ENCODE measurements around the gene CAPN12. TPM values are rescaled to one million over a fixed set of nuclear protein-coding genes. Genes with fewer than 3 reads are reported as not detected.
"Not testable (repeated sequence)": the region's sequence is repeated elsewhere in the genome, so short reads cannot be mapped to it uniquely, and the experiment has no call there.

CAPN12 gene, protein sequence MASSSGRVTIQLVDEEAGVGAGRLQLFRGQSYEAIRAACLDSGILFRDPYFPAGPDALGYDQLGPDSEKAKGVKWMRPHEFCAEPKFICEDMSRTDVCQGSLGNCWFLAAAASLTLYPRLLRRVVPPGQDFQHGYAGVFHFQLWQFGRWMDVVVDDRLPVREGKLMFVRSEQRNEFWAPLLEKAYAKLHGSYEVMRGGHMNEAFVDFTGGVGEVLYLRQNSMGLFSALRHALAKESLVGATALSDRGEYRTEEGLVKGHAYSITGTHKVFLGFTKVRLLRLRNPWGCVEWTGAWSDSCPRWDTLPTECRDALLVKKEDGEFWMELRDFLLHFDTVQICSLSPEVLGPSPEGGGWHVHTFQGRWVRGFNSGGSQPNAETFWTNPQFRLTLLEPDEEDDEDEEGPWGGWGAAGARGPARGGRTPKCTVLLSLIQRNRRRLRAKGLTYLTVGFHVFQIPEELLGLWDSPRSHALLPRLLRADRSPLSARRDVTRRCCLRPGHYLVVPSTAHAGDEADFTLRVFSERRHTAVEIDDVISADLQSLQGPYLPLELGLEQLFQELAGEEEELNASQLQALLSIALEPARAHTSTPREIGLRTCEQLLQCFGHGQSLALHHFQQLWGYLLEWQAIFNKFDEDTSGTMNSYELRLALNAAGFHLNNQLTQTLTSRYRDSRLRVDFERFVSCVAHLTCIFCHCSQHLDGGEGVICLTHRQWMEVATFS
- total RNA-seq, result 0.13 TPM in 1 of 2 replicates, not detected in the other

DNA sequence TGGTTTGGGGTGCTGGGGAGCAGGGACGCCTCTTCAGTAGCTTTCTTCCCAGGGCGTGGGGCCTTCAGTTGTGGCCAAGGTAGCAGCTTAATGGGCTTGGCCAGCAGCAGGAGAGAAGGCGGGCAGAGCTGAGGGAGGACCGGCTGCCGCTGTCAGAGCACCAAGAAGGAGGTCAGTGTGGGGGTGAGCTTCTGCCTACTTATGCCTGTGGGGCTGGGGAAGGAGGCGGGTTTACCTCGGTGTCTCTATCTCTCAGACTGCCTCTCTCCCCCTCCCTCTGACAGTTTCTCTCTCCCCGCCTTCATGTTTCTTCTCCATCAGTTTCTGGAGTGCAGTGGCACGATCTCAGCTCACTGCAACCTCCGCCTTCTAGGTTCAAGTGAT is at the start of gene CAPN12:
Gene CAPN12 (minus strand): TSS at position 177 of the 384 bp plus-strand sequence. CDS start 309 bp downstream, outside the sequence.
- no peak for DNase-seq (ENCODE audit: low read depth in 2 of 2)

DNA sequence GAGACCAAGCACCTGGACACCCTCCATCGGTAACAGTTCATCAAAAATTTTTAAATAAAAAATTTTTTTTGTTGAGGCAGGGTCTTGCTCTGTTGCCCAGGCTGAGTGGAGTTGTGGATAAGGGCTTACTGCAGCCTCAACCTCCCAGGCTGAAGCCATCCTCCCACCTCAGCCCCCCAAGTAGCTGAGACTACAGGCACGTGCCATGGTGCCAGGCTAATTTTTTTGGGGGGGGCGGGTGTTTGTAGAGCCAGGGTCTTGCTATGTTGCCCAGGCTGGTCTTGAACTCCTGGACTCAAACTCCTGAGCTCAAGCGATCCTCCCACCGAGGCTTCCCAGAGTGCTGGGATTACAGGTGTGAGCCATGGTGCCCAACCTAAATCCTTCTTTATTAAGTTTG is 49.4 kb upstream of the CAPN12 start:
- DNase-seq (ENCODE audit: low read depth in 2 of 2), result no peak

DNA sequence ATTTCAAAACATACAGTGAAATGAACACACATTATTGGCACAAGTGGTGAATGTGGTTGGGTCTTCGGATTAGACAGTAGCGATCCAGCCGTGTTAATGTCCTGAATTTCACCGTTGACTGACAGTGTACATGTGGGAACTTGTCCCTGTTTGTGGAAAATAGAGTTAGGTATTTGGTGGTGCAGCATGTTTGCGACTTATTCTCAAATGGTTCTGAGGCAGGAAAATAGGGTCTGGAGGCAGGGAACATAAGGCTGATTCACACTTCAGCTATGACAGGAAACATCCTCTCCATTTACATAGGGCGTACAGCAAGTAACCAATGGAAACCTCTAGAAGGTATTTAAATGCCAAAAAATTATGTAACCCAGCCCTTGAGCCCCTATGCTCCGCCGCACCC is 48.9 kb upstream of the CAPN12 start:
- peak in 1 of 2 donors; percentile 61 for DNase-seq (ENCODE audit: low read depth in 2 of 2)

DNA sequence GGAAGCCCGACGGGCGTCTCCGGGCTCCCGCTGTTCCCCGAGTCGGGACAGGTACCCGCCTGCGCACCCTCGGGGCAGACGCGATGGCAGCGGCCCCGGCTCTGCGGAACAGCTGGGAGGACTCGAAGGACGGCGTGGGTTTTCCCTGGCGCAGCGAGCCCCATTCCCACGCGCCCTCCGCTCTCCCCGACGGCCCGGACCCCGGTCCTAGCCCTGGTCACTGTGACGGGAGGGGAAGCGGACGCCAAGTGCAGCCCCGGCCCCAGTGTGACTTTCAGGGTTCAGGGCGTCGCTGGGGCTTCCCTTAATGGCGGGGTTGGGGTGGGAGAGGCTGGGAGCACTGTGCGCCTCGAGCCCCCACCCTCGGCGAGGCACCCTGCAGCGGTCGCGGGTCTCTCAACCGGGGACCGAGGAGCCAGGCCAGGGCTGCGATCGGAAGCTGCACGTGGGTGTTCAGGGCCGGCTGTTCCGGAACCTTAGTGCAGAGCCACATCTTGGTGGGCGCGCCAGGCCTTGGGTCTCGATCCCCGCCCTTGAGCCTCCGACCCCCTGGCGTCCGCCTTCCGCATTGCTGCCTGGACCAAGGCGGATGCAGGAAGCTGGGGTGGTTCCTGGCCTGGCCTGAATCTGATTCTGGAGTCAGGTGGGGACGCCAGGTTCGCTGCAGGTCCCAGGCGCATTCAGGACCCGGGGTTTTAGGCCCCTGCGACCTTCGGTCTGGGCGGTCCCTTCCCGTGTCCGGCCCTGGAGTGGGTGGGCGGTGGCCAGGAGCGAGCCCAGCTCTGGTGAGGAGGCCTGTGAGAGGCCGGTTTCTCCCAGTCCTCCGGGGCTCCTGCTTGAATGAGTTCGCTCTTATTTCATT is 48.2 kb upstream of the CAPN12 start:
- peak in 1 of 2 donors; percentile 51 for DNase-seq (ENCODE audit: low read depth in 2 of 2)

DNA sequence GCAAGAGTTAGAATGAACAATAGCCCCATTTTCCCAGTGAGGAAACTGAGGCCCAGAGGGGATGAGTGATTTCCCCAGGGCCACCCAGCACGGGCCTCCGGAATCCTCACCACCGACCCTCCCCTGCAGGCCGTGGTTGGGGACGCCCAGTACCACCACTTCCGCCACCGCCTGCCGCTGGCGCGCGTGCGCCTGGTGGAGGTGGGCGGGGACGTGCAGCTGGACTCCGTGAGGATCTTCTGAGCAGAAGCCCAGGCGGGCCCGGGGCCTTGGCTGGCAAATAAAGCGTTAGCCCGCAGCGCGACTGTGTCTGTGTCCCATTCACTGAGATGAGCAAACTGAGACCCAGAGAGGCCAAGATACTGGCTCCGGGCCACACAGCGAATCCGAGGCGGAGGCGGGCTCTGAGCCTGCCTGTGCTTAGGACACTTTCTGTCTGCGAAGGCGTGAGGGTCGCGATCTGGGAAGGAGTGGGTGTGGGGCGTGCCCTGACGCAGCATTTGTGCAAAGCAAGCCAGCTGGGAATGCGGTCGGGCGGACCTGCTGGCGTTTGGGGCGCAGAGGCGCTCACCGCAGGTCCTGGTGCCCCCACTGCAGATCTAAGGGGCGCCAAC is 47.3 kb upstream of the CAPN12 start:
- DNase-seq (ENCODE audit: low read depth in 2 of 2), result not testable (repeated sequence)

DNA sequence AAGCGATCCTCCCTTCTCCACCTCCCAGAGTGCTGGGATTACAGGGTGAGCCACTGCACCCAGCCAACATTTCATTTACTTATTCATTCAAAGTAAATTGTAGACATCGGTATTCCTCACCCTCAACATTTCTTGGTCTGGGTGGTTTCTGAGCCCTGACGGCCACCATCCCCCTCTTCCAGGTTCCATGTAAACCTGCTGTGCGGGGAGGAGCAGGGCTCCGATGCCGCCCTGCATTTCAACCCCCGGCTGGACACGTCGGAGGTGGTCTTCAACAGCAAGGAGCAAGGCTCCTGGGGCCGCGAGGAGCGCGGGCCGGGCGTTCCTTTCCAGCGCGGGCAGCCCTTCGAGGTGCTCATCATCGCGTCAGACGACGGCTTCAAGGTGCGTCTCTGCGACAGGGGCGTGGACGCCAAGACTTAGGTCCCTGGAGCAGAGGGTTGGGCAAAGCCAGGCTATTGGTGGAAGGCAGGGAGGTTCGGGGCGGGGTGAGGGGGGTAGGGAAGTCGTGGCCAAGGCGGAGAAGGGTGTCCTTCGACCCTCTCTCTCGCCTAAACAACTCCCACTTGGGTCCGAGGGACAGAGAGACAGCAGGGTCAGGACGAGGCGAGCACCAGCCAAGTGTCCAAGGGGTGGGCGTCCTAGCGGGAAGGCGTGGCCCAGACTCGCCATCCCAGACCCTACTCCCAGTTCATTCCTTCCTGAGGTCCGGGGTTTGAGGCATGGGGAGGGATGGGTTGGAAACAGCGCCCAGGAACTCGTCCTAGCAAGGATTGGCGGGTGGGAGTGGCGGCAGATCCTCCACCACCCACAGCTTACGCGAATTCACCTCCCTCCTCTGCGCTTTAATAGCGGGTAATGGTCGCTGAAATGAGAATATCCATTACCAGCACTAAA is 46.5 kb upstream of the CAPN12 start:
- not testable (repeated sequence) for DNase-seq (ENCODE audit: low read depth in 2 of 2)

DNA sequence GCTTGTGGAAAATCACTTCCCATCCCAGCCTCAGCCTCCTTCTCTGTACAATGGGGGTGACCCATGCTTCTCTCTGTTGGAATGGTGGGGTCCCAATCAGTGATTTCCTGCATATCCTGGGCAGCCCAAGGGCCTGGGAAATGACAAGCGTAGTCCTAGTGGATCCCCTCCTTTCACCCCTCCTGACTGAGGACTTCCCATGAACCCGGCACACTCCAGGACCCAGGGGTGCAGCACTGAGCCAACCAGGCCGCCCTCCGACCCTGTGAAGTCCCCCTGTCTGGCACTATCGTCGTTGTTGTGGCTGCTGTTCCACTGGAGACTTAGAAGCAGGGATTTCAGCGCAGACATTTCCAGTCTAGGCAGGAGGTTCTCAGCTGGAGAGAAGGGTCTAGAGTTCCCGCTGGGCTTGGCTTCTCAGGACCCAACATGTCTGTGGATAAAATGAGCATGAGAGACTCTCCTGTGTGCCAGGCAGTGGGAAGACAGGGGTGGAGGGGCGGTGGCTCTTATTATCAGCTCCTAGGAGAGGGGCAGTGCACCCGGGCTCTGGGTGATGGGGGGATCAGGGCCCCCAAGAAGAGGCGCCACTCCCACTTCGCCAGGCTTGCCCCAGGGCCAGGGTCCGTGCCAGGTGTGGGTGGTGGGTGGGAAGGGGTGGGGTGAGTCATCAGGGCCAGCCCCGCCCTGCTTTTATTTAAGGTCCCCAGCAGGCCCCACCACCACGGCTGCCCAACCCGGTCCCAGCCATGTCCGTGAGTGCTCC is 44.4 kb upstream of the CAPN12 start, which contains the start of gene LGALS7B:
Gene LGALS7B (plus strand): TSS at position 723 of the 766 bp plus-strand sequence. CDS start 27 bp downstream, at position 750.
- no peak for DNase-seq (ENCODE audit: low read depth in 2 of 2)

DNA sequence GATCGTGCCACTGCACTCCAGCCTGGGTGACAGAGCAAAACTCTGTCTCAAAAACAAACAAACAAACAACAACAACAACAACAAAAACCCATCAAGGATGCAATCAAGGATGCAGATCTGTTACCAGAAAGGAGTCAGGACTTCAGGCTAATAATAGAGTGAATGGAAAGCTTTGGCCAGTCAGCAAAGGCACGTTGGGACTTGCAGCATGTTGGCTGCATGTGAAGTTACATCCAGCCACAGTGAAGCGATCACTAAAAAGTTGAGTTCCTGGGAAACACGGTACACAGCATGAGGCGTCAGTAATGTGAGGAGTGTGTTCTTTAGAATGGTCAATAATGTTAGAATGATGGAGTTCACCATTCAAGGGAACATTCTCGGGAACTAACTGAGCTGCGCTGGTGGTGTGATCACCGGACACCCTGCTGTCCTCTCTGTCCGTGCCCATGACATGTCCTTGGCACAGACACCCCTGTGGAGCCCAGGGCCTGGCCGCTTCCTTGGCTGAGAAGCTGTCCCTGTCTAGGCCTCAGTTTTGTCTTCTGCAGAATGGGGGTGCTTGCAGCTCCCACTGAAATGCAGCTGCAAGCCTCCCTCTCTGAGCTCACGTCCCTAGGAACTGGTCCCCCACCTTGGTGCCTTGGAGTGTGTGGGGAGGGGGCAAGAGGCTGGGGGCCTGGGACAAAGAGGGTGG is 42.4 kb upstream of the CAPN12 start:
- no peak for DNase-seq (ENCODE audit: low read depth in 2 of 2)

DNA sequence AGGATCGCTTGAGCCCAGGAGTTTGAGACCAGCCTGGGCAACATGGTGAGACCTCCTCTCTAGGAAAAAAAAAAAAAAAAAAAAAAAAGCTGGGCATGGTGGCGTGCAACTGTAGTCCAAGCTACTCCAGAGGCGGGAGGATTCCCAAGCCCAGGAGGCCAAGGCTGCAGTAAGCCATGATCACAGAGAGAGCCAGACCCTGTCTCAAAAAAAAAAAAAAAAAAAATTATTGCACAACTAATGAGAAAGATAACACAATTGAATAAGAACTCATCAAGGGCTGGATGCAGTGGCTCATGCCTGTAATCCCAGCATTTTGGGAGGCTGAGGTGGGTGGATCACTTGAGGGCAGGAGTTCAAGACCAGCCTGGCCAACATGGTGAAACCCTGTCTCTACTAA is 41.8 kb upstream of the CAPN12 start:
- not testable (repeated sequence) for DNase-seq (ENCODE audit: low read depth in 2 of 2)

DNA sequence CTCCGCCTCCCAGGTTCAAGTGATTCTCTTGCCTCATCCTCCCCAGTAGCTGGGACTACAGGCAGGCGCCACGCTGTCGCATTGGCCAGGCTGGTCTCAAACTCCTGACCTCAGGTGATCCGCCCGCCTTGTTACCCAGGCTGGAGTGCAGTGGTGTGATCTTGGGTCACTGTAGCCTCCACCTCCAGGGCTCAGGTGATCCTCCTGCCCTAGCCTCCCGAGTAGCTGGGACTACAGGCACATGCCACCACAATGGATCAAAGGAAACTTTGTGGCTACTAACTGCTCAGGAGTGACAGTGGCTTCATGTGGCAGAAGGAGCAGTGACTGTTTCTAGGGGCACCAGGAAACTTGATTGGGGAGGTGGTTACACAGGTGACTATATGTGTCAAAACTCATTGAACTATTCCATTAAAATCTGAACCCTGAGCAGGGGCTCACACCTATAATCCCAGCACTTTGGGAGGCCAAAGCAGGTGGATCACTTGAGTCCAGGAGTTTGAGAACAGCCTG is 41.0 kb upstream of the CAPN12 start:
- DNase-seq (ENCODE audit: low read depth in 2 of 2), result no peak

DNA sequence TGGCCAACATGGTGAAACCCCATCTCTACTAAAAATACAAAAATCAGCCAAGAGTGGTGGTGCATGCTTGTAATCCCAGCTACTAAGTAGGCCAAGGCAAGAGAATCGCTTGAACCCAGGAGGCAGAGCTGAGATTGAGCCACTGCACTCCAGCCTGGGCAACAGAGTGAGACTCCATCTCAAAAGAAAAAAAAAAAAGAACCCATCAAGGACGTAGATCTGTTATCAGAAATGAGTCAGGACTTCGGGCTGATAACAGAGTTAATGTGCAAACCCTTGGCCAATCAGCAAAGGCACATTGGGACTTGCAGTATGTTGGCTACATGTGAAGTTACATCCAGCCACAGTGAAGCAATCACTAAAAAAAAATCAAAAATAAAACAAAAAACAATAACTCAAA is 40.0 kb upstream of the CAPN12 start:
- DNase-seq (ENCODE audit: low read depth in 2 of 2), result no peak

DNA sequence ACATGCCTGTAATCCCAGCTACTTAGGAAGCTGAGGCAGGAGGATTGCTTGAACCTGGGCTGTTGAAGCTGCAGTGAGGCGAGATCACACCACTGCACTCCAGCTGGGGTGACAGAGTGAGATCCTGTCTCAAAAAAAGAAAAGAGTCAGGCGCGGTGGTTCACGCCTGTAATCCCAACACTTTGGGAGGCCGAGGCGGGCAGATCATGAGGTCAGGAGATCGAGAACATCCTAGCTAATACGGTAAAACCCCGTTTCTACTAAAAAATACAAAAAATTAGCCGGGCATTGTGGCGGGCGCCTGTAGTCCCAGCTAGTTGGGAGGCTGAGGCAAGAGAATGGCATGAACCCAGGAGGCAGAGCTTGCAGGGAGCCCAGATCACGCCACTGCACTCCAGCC is 37.9 kb upstream of the CAPN12 start:
- DNase-seq (ENCODE audit: low read depth in 2 of 2), result not testable (repeated sequence)

DNA sequence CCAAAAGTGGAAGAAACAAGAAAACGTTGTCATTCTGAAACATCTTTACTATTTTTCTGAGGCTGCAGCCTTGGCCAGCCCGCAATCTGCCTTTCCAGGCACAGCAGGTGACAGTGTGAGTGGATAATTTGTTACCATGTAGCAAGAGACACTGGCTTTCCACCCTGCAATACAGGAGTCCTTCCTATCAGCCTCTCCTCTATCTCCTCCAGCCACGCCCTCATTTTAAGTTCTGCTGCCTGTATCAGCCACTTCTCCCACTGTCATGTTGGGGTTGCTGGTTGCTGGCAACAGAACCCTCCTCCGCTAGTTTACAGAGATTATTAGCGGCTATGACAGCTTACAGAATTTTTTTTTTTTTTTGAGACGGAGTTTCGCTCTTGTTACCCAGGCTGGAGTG is 36.8 kb upstream of the CAPN12 start:
- DNase-seq (ENCODE audit: low read depth in 2 of 2), result no peak

DNA sequence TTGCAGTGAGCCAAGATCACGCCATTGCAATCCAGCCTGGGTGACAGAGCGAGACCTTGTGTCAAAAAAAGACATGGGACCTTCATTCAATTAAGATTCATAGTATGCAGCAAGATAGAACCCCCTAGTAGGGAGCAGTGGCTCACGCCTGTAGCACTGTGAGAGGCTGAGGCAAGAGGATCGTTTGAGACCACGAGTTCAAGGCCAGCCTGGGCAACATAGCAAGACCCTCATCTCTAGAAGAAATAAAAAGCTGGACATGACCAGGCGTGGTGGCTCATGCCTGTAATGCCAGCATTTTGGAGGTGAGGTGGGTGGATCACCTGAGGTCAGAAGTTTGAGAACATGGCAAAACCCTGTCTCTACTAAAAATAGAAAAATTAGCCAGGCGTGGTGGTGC is 36.2 kb upstream of the CAPN12 start:
- no peak for DNase-seq (ENCODE audit: low read depth in 2 of 2)

DNA sequence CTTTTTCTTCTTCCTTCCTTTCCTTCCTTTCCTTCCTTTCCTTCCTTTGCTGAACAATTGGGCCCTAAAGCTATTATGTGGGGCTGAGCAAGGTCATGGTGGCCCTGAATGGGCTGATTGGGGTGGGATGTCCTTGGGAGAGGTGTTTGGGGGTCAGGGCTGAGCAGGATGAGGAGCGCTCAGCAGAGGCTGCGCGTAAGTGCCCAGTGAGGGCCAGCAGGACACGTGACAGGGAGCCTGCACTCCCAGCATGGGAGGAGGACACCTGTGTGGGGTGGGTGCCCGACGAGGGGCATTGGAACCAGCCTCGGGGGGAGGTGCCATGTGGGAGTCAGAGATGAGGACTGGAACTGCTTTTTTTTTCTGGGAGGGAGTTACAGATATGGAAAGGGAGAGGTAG is 34.5 kb upstream of the CAPN12 start:
- no peak for DNase-seq (ENCODE audit: low read depth in 2 of 2)

DNA sequence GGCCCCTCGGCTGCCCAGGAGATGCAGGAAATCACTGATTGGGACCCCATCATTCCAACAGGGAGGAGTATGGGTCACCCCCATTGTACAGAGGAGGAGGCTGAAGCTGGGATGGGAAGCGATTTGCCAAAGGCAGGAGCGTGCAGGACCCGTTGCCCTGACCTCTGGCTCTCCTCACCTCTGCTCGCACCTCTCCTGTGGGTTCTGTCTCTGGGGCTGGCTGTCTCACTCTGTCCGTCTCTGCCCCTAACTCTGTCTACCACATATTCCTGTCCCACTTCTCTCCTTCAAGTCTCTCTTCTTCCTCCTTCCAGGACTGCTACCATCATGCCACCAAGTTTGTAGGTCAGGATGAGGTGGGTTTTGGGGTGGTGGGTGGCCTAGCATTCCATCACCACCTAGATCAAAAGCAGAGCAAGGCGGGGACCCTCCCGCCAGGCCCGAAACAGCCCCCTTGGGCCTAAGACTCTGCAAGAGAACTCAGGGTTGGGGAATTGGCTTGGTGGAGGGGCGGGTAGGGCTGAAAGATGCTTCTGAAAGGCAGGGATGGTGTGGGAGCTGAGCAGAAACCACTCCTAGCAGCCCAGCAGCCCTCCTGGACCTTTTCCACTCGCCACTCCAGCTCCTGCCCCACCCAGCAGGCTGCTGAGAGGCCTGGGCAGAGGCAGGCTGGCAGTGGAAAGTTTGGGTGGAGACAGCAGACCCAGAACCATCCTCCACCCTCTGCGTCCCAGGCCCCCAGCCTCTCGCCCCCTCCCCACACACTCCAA is 30.1 kb upstream of the CAPN12 start:
- no peak for DNase-seq (ENCODE audit: low read depth in 2 of 2)

DNA sequence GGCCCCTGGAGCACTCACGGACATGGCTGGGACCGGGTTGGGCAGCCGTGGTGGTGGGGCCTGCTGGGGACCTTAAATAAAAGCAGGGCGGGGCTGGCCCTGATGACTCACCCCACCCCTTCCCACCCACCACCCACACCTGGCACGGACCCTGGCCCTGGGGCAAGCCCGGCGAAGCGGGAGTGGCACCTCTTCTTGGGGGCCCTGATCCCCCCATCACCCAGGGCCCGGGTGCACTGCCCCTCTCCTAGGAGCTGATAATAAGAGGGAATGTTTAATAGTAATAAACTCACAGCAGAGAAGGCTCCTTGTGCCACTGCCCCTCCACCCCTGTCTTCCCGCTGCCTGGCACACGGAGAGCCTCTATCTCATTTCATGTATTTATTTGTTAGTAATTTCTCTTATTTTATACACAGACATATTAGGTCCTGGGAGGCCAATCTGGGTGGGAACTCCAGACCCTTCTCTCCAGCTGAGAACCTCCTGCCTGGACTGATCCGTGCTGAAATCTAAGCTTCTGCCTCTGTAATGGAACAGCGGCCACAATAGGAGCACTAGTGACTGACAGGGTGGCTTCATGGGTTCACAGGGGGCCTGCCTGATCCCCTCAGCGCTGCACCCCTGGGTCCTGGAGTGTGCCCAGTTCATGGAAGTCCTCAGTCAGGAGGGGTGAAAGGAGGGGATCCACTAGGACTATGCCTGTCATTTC is 29.3 kb upstream of the CAPN12 start, which contains the start of gene LGALS7:
Gene LGALS7 (minus strand): TSS at position 49 of the 709 bp plus-strand sequence. CDS start 25 bp downstream, at position 24.
- DNase-seq (ENCODE audit: low read depth in 2 of 2), result no peak
